ENCODE results near the gene KIAA1191.
A peak's percentile ranks its signal among the peaks of the same experiment; 100 is the strongest.

Gene KIAA1191

DNA sequence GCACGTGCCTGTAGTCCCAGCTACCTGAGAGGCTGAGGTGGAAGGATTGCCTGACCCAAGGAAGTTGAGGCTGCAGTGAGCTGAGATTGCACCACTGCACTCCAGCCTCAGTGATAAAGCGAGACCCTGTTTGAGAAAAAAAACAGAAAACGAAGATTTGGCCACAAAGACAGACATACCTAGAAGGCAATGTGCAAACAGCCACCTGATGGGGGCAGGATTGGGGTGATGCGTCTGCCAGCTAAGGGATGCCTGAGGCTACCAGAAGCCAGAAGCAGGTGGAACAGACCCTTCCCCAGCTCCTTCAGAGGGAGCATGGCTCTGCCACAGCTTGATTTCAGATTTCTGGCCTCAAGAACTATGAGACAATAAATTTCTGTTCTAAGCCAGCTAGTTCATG is 29.9 kb upstream of the KIAA1191 start:
- DNase-seq (ENCODE audit: low read depth): no peak
- H3K4me3 ChIP-seq (ENCODE audit: low read depth, low read length): no peak overlapping the region

DNA sequence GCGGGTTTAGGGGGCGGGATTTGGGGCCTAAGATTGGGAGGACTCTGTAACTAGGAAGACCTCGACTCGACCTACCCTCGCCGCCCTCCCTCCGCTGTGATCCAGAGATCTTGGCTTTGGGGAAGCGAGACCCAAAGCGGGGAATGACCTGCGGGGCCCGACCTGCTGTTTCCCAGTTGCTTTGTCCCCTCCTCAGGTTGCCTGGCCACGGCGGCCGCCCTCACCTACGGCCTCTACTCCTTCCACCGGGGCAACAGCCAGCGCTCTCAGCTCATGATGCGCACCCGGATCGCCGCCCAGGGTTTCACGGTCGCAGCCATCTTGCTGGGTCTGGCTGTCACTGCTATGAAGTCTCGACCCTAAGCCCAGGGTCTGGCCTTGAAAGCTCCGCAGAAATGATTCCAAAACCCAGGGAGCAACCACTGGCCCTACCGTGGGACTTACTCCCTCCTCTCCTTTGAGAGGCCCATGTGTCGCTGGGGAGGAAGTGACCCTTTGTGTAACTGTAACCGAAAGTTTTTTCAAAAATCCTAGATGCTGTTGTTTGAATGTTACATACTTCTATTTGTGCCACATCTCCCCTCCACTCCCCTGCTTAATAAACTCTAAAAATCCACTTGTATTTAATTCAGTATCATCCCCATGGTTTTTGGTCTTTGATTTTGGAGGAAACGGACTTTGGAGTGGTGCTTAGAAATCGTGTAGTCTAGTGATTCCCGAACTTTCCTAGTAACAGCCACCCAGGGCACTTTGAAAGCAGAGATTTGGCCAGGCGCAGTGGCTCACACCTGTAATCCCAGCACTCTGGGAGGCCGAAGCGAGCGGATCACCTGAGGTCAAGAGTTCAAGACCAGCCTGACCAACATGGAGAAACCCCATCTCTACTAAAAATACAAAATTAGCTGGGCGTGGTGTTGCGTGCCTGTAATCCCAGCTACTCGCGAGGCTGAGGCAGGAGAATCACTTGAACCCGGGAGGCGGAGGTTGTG is 27.9 kb upstream of the KIAA1191 start:
- DNase-seq (ENCODE audit: low read depth): no peak
- peak overlapping the region; percentile 83 for H3K4me3 ChIP-seq (ENCODE audit: low read depth, low read length)

- H3K4me3 ChIP-seq (ENCODE audit: low read depth, low read length): peak within 1 kb of the TSS; percentile 83
- DNase-seq (ENCODE audit: low read depth): peak; percentile 94
Observed at GRCh38 chr5:176388444-176389134, 27.0 kb upstream of the KIAA1191 start, which contains the start of the genes HIGD2A and NOP16. HIGD2A (plus strand) TSS chr5:176388751; CDS start chr5:176388820, 69 bp downstream. NOP16 (minus strand) TSS chr5:176388598; CDS start chr5:176388539, 59 bp downstream.

- peak overlapping the region; percentile 83 for H3K4me3 ChIP-seq (ENCODE audit: low read depth, low read length)
- no peak for DNase-seq (ENCODE audit: low read depth)
Observed at GRCh38 chr5:176388003-176388443, 26.5 kb upstream of the KIAA1191 start.

DNA sequence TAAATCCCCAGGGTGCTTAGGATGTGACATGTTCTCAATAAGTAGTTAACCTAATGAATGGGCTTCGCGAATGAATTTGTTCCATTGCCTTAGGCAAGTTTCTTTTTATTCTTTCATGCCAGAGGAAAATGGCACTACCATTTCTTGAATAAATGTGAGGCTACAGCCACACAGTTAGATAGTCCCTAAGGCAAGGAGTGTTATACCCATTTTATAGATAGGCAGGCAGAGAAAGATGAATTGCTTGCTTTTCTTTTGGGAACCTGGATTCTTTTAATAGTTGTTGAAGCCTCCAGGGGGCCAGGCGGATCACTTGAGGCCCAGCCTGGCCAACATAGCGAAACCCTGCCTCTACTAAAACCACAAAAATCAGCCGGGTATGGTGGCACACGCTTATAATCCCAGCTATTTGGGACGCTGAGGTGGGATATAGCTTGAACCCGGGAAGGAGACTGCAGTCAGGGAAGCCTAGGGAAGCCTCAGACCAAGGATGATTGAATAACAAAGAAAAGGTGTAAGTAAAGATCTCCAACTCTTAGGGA is 25.9 kb upstream of the KIAA1191 start:
- peak overlapping the region; percentile 83 for H3K4me3 ChIP-seq (ENCODE audit: low read depth, low read length)
- DNase-seq (ENCODE audit: low read depth): no peak

DNA sequence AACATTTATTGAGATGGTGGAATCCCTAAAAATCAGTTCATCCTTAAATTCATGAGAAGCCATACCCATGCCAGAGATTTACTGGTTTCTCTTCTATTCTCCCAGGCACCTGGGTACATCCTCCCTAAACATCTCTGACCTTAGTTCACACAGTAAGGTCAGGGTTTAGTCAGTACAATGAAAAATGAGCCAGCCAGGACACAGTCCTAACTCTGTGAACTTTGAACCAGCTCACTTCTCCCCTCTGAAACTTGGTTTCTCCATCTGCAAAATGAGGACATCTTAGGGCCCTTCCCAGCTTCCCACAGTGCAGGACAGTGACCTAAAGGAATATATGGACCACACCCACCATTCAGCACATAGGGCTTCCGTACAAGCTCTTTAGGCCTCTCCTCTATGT is 24.9 kb upstream of the KIAA1191 start:
- no peak for DNase-seq (ENCODE audit: low read depth)
- H3K4me3 ChIP-seq (ENCODE audit: low read depth, low read length): no peak overlapping the region

DNA sequence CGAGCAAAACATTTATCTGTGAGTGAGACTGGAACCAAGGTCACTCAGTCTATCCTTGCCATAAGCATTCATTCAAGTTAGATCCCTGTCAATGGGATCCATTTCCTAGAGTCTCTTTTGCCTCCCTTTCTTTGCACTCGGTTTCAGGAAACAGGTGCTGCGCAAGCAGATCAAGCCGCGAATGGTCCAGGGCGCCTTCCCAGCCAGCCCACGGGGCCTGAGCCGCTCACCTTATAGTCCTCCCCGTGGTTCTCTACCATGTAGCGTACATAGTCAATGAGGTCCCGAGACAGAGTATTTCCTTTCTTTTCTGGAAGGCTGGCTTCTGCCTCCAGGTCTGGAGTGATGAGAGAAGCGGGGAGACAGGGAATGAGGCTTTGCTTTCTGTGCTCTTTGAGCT is 23.4 kb upstream of the KIAA1191 start:
- no peak overlapping the region for H3K4me3 ChIP-seq (ENCODE audit: low read depth, low read length)

GRCh38 chr5:176384366-176384930 is 22.9 kb upstream of the KIAA1191 start:
- no peak for DNase-seq (ENCODE audit: low read depth)
- no peak overlapping the region for H3K4me3 ChIP-seq (ENCODE audit: low read depth, low read length)

More for the DNA sequence above, 23.4 kb upstream of the KIAA1191 start:
- no peak for DNase-seq (ENCODE audit: low read depth)

DNA sequence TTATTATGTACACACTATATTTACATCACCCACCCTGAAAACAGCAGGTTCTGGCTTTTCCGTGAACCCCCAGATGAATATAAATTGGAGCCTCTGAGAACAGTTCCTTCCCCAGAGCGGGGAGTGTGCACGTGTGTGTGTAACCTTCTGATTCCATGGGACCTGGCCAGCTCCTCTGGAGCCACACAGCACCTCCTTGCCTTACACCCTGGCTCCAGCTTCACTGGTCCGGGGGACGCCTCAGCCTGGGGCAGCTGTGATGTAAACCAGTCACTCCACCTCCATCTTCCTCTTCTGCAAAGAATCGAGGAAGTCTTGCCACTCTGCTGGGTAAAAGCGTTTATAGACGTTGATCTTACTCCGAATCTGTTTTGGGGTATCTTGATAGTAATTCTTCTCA is 22.4 kb upstream of the KIAA1191 start:
- H3K4me3 ChIP-seq (ENCODE audit: low read depth, low read length): no peak overlapping the region
- no peak for DNase-seq (ENCODE audit: low read depth)

- H3K4me3 ChIP-seq (ENCODE audit: low read depth, low read length): no peak overlapping the region
- DNase-seq (ENCODE audit: low read depth): no peak
Observed at GRCh38 chr5:176383248-176383905, 21.8 kb upstream of the KIAA1191 start.

- DNase-seq (ENCODE audit: low read depth): no peak
- H3K4me3 ChIP-seq (ENCODE audit: low read depth, low read length): no peak overlapping the region
Observed at GRCh38 chr5:176382721-176383120, 21.2 kb upstream of the KIAA1191 start.

GRCh38 chr5:176381979-176382378 is 20.4 kb upstream of the KIAA1191 start:
- DNase-seq (ENCODE audit: low read depth): no peak
- H3K4me3 ChIP-seq (ENCODE audit: low read depth, low read length): no peak overlapping the region

DNA sequence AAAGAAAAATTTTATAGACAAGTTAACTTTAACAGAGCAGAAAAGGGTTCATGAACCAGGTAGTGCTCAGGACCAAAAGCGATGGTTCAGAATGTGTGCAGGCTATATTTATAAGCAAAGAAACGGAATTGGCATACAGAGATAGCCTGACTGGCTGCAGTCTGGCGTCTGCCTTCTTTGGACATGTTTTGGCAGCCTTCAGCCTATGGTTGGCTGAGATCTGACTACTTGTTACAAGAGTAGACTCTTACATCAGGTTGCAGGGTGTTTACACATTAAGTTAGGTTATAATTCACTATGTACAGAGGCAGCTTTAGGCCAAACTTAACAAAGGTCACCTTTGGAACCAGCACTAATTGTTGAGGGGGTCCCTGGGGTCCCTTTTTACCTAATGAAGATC is 19.9 kb upstream of the KIAA1191 start:
- H3K4me3 ChIP-seq (ENCODE audit: low read depth, low read length): no peak overlapping the region
- DNase-seq (ENCODE audit: low read depth): no peak

GRCh38 chr5:176379881-176380280 is 18.3 kb upstream of the KIAA1191 start:
- no peak for DNase-seq (ENCODE audit: low read depth)
- H3K4me3 ChIP-seq (ENCODE audit: low read depth, low read length): no peak overlapping the region

GRCh38 chr5:176373100-176373818 is 11.7 kb upstream of the KIAA1191 start:
- DNase-seq (ENCODE audit: low read depth): no peak
- H3K4me3 ChIP-seq (ENCODE audit: low read depth, low read length): no peak overlapping the region

DNA sequence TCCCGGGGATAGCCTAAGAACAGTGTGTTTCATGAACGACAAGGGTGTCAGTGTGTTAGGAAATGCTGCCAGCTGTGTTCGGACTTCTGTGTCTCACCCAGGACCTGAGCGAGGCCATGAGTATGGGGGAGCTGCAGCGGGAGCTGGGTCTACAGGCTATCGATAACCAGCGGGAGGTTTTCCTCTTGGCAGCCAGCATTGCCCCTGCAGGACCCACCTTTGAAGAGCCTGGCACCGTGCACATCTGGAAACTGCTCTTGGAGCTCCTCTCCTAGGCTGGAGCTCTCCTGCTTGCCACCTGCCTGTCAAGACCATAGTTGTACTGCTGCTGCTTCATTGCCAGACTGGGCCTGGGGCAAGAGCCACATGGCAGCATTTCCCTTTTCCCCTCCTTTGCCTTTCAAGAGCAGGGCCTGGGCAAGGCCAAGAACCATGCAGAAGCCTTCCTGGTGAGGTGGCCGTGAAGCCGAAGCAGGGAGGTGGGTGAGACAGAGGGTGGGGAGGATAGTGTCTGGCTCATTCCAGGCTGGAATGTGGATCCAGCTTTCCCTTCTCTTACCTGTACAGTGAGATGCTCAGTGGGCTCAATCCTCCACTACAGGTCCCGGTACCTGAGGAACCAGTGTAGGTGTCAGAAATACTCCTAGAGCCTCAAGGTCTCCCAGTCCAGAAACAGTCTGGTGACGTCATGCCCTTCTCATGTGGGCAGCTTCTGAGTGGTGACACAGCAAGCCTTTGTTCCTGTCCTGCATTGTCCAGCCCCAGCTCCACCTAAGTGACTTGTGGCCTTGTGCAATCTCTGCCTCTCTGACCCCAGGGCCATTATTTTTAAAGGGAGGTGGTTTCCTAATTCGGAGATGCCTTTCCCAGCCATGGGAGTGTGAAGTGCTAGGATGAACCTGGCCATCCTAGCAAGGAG is 10.3 kb upstream of the KIAA1191 start:
- H3K4me3 ChIP-seq (ENCODE audit: low read depth, low read length): no peak overlapping the region
- no peak for DNase-seq (ENCODE audit: low read depth)

DNA sequence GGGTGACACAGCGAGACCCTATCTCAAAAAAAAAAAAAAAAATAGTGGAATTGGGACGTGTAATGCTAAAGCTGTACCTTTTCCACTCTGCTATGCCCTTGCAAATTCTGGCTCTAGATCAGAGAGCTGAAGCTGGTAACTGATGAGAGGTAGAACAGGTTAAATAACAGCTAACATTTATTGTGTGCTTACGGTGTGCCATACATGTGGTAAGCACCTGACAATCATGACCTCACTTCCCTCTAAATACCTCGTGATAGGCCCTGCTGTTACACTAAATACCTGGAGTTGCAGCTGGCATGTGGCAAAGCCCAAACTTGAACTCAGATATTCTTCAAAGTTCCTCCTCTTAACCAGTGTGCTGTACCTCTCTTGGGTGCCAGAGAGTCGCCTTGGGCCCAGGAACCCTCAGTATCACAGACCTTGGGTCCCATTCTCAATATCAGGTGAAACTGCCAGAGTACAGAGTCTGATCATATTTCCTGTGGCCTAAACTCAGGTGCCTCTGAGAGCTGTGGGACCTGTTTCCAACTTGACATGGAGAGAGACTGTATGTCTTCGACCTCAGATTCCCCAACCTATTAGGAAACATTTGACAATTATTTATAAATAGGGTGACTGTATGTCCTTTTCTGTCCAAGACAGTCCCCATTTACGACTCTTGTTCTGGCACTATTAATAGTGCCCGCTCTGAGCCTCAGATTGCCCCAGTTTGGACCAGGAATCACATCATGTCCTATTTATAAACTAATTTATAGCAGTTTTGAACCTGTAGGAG is 8.6 kb upstream of the KIAA1191 start:
- H3K4me3 ChIP-seq (ENCODE audit: low read depth, low read length): no peak overlapping the region
- DNase-seq (ENCODE audit: low read depth): no peak
